A549 (cell line): ENCODE results near the gene GPS1. TPM values are rescaled to one million over a fixed set of nuclear protein-coding genes. Genes with fewer than 3 reads are reported as not detected.
A peak's percentile ranks its signal among the peaks of the same experiment; 100 is the strongest.

Source experiments
- ATAC-seq, 2 experiments: fragments of 200-7000 bp in 1 of 2; fragments of >200 bp in 1 of 2; cut with Nextera tagmentation in 1 of 2; cut with Tn5 transposase in 1 of 2; 3 replicates each; pipeline versions ENCODE4 v1.8.0 to v1.9.1; 2018 to 2020; ENCODE audit warnings: mild to moderate bottlenecking in 1 of 2, moderate library complexity in 1 of 2
- CTCF ChIA-PET: fragments of 300-600 bp; sonication (Branson Sonifier 250); formaldehyde crosslinking; extraction: SDS; loops from one replicate; lab custom pipeline; 2021; ENCODE audit warnings: antibody characterized with exemption, inconsistent platforms; lab: Yijun Ruan, JAX
- POLR2A ChIA-PET: fragments of 350-600 bp; formaldehyde crosslinking; extraction: SDS; loops from one replicate; lab custom pipeline; 2021; ENCODE audit warnings: antibody characterized with exemption, inconsistent platforms; lab: Yijun Ruan, JAX
- DNase-seq, 2 experiments: peaks; one replicate each; pipeline versions ENCODE4 v3.0.0 to v3.0.0-alpha.2; 2011 to 2016; ENCODE audit warnings: low read depth in 1 of 2, low spot score in 1 of 2
- FAIRE-seq: peaks from 2 replicates; lab custom pipeline; 2011; peaks lifted over from hg19 to GRCh38; lab: Jason Lieb, UNC
- H3K27ac ChIP-seq, 2 experiments: fragments of >200 bp; sonication (Bioruptor Twin); formaldehyde crosslinking; 3 replicates each; pipeline ENCODE4 v1.5.1; 2016 to 2017
- H3K4me1 ChIP-seq: fragments of >200 bp; sonication (Bioruptor Twin); formaldehyde crosslinking; 3 replicates; pipeline ENCODE4 v1.6.1; 2016
- H3K4me2 ChIP-seq: fragments of >200 bp; sonication (Bioruptor Twin); formaldehyde crosslinking; 3 replicates; pipeline ENCODE4 v1.6.1; 2016
- H3K4me3 ChIP-seq: fragments of >200 bp; sonication (Bioruptor Twin); formaldehyde crosslinking; 3 replicates; pipeline ENCODE4 v1.5.1; 2016
- H3K9me3 ChIP-seq: fragments of >200 bp; sonication (Bioruptor Twin); formaldehyde crosslinking; 3 replicates; pipeline ENCODE4 v1.6.1; 2016
- ATOH8 ChIP-seq: fragments of 250-450 bp; sonication (Bioruptor Pico); IDR thresholded peaks from 2 replicates; pipeline ENCODE4 v1.5.0; 2020; ENCODE audit warnings: low read depth, mild to moderate bottlenecking, moderate library complexity
- BCL3 ChIP-seq: fragments of >200 bp; sonication (Bioruptor Twin); formaldehyde crosslinking; IDR thresholded peaks from 3 replicates; pipeline ENCODE4 v1.6.1; 2016
- CTCF ChIP-seq: fragments of >200 bp; sonication (Bioruptor Twin); formaldehyde crosslinking; IDR thresholded peaks from 3 replicates; pipeline ENCODE4 v1.5.1; 2016
- EHMT2 ChIP-seq: fragments of 200-600 bp; sonication (generic); IDR thresholded peaks from 2 replicates; pipeline ENCODE4 v1.6.1; 2016; ENCODE audit warnings: antibody characterized with exemption, low read depth, mild to moderate bottlenecking, moderate library complexity
- FOXS1 ChIP-seq: fragments of 250-450 bp; sonication (Bioruptor Pico); IDR thresholded peaks from 2 replicates; pipeline ENCODE4 v1.5.0; 2020; ENCODE audit warnings: mild to moderate bottlenecking, moderate library complexity
- JUN ChIP-seq, 2 experiments: fragments of >200 bp; sonication (Bioruptor Twin); formaldehyde crosslinking; IDR thresholded peaks; 2 replicates in 1 of 2; 3 replicates in 1 of 2; pipeline ENCODE4 v1.6.1; 2016 to 2017
- KDM5A ChIP-seq: fragments of 200-600 bp; sonication (generic); IDR thresholded peaks from 2 replicates; pipeline ENCODE4 v1.6.1; 2016; ENCODE audit warnings: antibody characterized with exemption, mild to moderate bottlenecking
- PBX3 ChIP-seq: IDR thresholded peaks from 2 replicates; pipeline ENCODE4 v1.6.1; 2012
- RARB ChIP-seq: fragments of 250-450 bp; sonication (Bioruptor Pico); IDR thresholded peaks from 2 replicates; pipeline ENCODE4 v1.8.0; 2021; ENCODE audit warnings: mild to moderate bottlenecking, moderate library complexity
- RFX5 ChIP-seq: fragments of 450-650 bp; IDR thresholded peaks from 2 replicates; pipeline ENCODE4 v1.7.1; 2014; ENCODE audit warnings: antibody characterized with exemption, mild to moderate bottlenecking, moderate library complexity
- SREBF2 ChIP-seq: fragments of 450-650 bp; IDR thresholded peaks from 2 replicates; pipeline ENCODE4 v1.6.1; 2014; ENCODE audit warnings: mild to moderate bottlenecking, moderate library complexity
- TFCP2L1 ChIP-seq: fragments of 250-450 bp; sonication (Bioruptor Pico); IDR thresholded peaks from 2 replicates; pipeline ENCODE4 v1.5.0; 2021; ENCODE audit warnings: mild to moderate bottlenecking
- WGBS: methylation state at CpG from one replicate; pipeline ENCODE4 v1.1.6; 2017; ENCODE audit errors: missing lambda C conversion rate; 5-methylcytosine and 5-hydroxymethylcytosine counted together
- polyA plus RNA-seq, 4 experiments: library from polyadenylated mRNA; depleted of rRNA in 3 of 4; stranded (reverse); fragments of >200 nt; fragmentation: RNase III in 1 of 4; extraction: RNeasy Plus Mini Kit Qiagen cat#74134 plus additional on column Dnase treatment in 1 of 4; gene quantifications; 2 replicates in 3 of 4; 3 replicates in 1 of 4; pipeline ENCODE4 v1.2.3, GENCODE V29; 2011 to 2017

Gene GPS1
- polyA plus RNA-seq, 2 of the 4 experiments (the other 2 are of a cell fraction) = 89.4 to 126 TPM

- peaks cover 65% of the 10 kb centered on the region for H3K4me1 ChIP-seq
- POLR2A ChIA-PET = no interaction called here
- FAIRE-seq = no peak
- no peak for ATAC-seq
- H3K27ac ChIP-seq = peak overlapping the region in 1 of 2 experiments; percentile 48; a peak in 3 of 6 replicates
- H3K9me3 ChIP-seq = no peaks in the 10 kb centered on the region
- DNase-seq = no peak
- no peak overlapping the region for H3K4me3 ChIP-seq
- CTCF ChIA-PET = interaction anchor here (0.8 to 4.1 kb wide), 5 partner anchors 10 to 82 kb away, joined by 3 to 22 read pairs (median 4); partner anchors contain the start of gene DCXR
- 87% methylated on average over 24 of the region's 24 CpGs for WGBS
- TF ChIP-seq EHMT2 = no peak
- 0 out of 5 replicates have a peak, but pooled peaks of 1 of the 2 experiments have one; percentile 25 for TF ChIP-seq JUN (IDR thresholded peaks at IDR 0.05)
- TF ChIP-seq FOXS1 (CRISPR knock-in tag) = no peak
- peak; percentile 46; the same call in 1 of the 2 replicates for TF ChIP-seq PBX3
- no peak for TF ChIP-seq RFX5
- H3K4me2 ChIP-seq = no peak overlapping the region
Measured at GRCh38 chr17:82103553-82104451, 52.1 kb downstream of the GPS1 start.

- CTCF ChIA-PET = interaction anchor here (0.8 to 4.1 kb wide), 8 partner anchors 9 to 309 kb away, joined by 3 to 22 read pairs (median 4); no protein-coding TSS in a partner anchor
- TF ChIP-seq PBX3 (no peak), RARB (no peak), BCL3 (no peak), ATOH8 (CRISPR knock-in tag) (no peak), KDM5A (no peak), TFCP2L1 (CRISPR knock-in tag) (no peak), CTCF (no peak), SREBF2 (no peak)
- ATAC-seq (no peak), DNase-seq (no peak), FAIRE-seq (no peak)
- POLR2A ChIA-PET = no interaction called here
- WGBS = 87% methylated on average over 11 of the region's 11 CpGs
- Histone ChIP-seq H3K27ac (peak overlapping the region in 1 of 2 experiments; percentile 5; a peak in 1 of 6 replicates), H3K4me1 (peaks cover 55% of the 10 kb centered on the region), H3K9me3 (no peaks in the 10 kb centered on the region), H3K4me3 (no peak overlapping the region), H3K4me2 (no peak overlapping the region)
Measured at GRCh38 chr17:82104797-82105416, 53.2 kb downstream of the GPS1 start.
